ENCODE measurements around the gene CLK2. TPM values are rescaled to one million over a fixed set of nuclear protein-coding genes. Genes with fewer than 3 reads are reported as not detected.

Gene CLK2
- total and polyA plus RNA-seq, 9 of the 15 experiments (the other 6 are each of a cell fraction or from before 2014, with no cell fraction given): 13.5 to 81.4 (median 39.6) TPM

DNA sequence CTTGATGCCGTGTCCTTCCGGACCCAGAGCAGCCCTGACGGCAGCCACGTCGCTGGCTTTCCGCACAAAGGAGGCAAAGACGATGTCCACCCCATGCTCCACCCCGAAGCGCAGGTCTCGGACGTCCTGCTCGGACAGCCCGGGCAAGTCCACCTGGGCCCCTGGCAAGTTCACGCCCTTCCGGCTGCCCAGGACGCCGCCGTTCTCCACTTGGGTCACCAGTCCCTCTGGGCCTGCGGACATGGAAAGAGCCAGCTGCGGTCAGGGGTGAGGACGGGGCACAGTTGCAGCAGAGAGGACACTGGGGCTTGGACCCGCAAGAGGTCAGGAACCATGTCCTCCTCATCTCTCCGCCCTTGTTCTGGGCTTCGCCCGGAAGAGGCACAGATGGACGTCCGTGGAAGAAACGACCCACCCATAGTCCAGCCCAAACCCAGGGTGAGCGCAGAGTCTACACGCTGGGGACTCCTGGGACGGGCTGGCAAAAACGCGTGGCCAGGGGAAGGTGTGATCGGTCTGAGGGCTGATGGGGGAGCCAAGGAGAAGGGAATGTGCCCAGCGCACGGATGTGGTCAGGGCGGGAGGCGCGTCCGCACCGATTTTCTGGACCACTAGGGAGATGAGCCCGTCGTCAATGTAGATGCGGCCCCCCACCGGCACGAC lies 21.3 kb upstream of the CLK2 start:
- Histone ChIP-seq H2AFZ (ENCODE audit: low read depth, low read length) (no peak overlapping the region), H3K27me3 (ENCODE audit: control insufficient read depth in 2 of 2, insufficient read depth in 2 of 2, low read length in 2 of 2) (no peaks in the 10 kb centered on the region), H3K4me1 (replicated peaks in 1 of 2; ENCODE audit: control insufficient read depth in 2 of 2, insufficient read depth in 2 of 2, low read length in 2 of 2) (peaks cover 5 to 33% of the 10 kb centered on the region in 2 experiments; a peak in 4 of 5 replicates), H3K36me3 (ENCODE audit: control insufficient read depth, insufficient read depth, low read length) (peaks cover 58% of the 10 kb centered on the region), H4K20me1 (replicated peaks; ENCODE audit: control insufficient read depth, insufficient read depth, low read length) (no peaks in the 10 kb centered on the region), H3K27ac (ENCODE audit: extremely low read depth, low read depth, low read length) (no peak overlapping the region), H3K9me3 (replicated peaks; ENCODE audit: control insufficient read depth, insufficient read depth, low read depth, low read length) (no peaks in the 10 kb centered on the region), H3K4me3 (no peak overlapping the region), H3K4me2 (ENCODE audit: insufficient read depth, low read length) (no peak overlapping the region), H3K79me2 (ENCODE audit: control insufficient read depth, insufficient read depth, low read length) (peaks cover 17% of the 10 kb centered on the region; the same call in 2 of the 3 replicates), H3K9ac (ENCODE audit: insufficient read depth in 1 of 2, low read depth in 2 of 2, low read length in 2 of 2) (peak overlapping the region in 1 of 2 experiments; percentile 64; a peak in 2 of 4 replicates), H3K9me1 (ENCODE audit: control insufficient read depth, insufficient read depth, low read length) (no peaks in the 10 kb centered on the region)
- intact Hi-C loops (cut with micrococcal nuclease) (no loop called here), in situ Hi-C loops (cut with MboI) (no loop called here)
- ATAC-seq: no peak
- TF ChIP-seq PYGO2 (tag; IDR thresholded peaks at IDR 0.05) (no peak), ZNF551 (CRISPR knock-in tag; IDR thresholded peaks at IDR 0.05) (no peak)
- TF ChIP-seq, protein P1, sequence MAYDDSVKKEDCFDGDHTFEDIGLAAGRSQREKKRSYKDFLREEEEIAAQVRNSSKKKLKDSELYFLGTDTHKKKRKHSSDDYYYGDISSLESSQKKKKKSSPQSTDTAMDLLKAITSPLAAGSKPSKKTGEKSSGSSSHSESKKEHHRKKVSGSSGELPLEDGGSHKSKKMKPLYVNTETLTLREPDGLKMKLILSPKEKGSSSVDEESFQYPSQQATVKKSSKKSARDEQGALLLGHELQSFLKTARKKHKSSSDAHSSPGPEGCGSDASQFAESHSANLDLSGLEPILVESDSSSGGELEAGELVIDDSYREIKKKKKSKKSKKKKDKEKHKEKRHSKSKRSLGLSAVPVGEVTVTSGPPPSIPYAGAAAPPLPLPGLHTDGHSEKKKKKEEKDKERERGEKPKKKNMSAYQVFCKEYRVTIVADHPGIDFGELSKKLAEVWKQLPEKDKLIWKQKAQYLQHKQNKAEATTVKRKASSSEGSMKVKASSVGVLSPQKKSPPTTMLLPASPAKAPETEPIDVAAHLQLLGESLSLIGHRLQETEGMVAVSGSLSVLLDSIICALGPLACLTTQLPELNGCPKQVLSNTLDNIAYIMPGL (CRISPR knock-in tag; IDR thresholded peaks at IDR 0.05): no peak
- TSS peak; percentile 47 for BruUV-seq (replicated peaks)
- ChIA-PET CTCF (ENCODE audit: low intra/inter-chr PET ratio) (no interaction called here), POLR2A (no interaction called here)
- no peak for FAIRE-seq
- no peak for DNase-seq (ENCODE audit: extremely low read depth in 1 of 4, low spot score in 3 of 4)
- 88% methylated on average over 35 of the region's 46 CpGs for WGBS (ENCODE audit: insufficient coverage, low coverage, missing lambda C conversion rate)
